Activated T-cell treated with anti-CD3 and anti-CD28 coated beads, Interleukin-2, amount 50 U/mL, for 48 hours (primary cell): ENCODE data around the gene NKAIN4.

Source experiments
- DNase-seq, 2 experiments: peaks; one replicate each; pipeline ENCODE4 v3.0.0-alpha.2; 2020

NKAIN4 gene

DNA sequence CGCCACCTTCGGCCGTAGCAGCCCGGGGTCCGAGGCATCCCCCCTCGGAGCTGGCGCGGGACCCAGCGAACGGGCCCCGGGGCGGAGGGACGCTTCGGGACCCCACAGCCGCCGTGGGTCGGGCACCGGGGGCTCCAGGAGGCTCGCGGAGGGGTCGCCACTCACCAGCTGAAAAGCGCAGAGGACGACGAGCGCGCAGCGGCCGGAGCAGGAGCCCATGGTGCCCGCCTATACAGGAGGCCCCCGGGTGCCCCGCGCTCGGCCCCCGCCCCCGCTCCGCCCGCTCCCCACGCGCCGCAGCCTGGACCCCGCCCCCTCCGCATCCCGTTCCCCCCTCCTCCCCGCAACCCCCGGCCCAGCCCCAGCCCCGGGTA lies at the start of gene NKAIN4:
NKAIN4 (minus strand) TSS at position 232 of the 374 bp plus-strand sequence; CDS start at position 219, 13 bp downstream.
- DNase-seq, result no peak

GRCh38 chr20:63303095-63303666 lies 48.9 kb upstream of the NKAIN4 start:
- DNase-seq, result no peak

- no peak for DNase-seq
Measured at GRCh38 chr20:63301671-63302070, 47.4 kb upstream of the NKAIN4 start.

DNA sequence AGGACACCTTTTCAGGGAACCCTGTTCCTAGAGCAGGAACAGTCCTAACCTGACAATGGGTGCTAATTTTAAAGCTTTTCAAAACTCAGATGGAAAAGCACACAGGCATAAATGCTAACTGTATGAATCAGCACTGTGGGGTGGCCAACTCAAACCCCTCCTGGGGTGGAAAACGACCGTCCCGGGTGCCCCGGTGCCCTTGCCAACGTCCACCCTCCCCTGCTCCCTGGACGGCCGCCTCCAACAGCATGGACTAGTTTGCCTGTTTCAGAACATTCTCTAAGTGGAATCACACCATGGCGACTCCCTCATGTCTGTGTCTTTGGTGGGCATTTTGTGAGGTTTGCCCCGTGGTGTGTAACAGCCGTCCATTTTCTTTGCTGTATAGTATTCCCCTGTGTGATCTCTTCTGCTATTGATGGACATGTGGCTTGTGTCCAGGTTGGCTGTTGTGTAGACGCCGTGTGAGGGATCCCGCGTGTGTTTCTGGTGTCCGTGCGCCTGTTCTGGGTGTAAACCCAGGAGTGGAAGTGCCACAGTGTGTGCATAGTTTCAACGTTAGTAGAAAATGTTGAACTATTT lies 44.6 kb upstream of the NKAIN4 start:
- DNase-seq, result no peak

GRCh38 chr20:63297796-63298572 lies 43.7 kb upstream of the NKAIN4 start:
- DNase-seq, result no peak

DNA sequence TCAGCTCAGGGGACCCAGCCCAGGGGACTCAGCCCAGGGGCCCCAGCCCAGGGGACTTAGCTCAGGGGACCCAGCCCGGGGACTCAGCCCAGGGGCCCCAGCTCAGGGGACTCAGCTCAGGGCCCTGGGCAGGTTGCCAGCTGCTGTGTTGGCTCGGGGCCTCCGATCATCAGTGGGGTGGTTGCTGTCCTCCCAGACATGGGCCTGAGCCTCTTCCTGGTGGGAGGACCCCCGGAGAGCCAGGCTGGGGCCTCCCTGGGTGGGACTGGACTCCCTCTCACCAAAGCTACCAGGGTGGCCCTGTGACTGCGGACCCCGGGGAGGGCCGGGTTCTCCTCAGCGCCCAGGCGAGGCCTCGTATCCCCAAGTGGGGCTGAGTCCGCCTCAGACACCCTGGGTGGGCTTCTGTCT lies 43.1 kb upstream of the NKAIN4 start:
- DNase-seq, result no peak

DNA sequence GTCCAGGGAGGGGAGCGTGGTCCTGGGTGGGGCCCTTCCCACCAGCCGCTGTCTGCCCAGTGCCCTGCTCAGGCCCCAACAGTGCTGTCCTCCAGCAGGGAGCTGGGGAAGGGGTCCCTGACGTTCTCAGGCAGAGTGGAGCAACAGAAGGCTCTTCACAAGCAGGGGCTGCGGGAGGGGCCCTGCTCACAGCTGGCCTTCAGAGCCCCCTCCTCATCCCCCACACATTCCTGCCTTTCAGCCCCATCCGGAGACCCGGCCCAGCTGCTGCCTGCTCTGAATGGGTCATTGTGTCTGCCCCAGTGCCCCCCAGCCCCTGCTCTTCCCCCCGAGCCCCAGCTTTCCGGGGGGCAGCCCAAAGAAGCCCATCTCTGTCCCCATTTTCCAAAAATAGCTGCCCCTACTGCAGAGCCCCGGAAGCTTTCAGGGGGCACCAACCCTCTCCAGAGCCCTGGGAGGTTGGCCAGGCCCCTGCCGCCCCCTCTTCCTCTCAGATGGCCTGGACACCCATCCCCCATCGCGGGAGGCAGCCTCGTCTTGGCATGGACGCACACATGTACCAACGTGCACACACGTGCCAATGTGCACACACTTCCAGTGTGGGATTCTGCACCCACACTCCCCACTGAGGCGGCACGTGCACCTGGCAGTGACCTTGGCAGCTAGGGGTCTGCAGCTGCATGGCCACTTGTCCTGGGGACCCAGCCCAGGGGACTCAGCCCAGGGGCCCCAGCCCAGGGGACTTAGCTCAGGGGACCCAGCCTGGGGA lies 42.5 kb upstream of the NKAIN4 start:
- no peak for DNase-seq

DNA sequence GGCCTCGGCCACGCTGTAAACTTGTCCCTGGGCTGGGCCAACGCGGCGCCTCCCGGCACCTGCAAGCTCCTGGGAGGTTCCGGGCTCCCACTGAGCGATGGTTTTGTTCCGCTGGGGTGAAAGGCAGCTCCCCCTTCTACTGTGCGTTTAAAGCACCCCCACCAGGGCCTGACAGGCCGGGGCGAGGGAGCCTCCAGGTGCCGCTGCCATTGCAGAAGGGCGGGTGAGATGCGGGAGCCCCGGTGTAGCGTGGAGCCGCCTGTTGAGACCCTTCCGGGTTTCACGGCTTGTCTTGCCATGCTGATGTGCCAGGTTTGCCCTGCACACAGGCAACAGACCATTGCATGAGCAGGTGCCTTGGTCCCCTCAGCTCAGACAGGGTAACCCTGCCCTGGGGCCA lies 41.6 kb upstream of the NKAIN4 start:
- DNase-seq, result no peak

- DNase-seq, result peak in 1 of 2 experiments; percentile 35
Measured at GRCh38 chr20:63295422-63295821, 41.2 kb upstream of the NKAIN4 start.

GRCh38 chr20:63295018-63295417 lies 40.8 kb upstream of the NKAIN4 start:
- DNase-seq, result no peak

- no peak for DNase-seq
Measured at GRCh38 chr20:63294536-63294900, 40.3 kb upstream of the NKAIN4 start.

GRCh38 chr20:63293871-63294535 lies 39.7 kb upstream of the NKAIN4 start:
- DNase-seq, result no peak

DNA sequence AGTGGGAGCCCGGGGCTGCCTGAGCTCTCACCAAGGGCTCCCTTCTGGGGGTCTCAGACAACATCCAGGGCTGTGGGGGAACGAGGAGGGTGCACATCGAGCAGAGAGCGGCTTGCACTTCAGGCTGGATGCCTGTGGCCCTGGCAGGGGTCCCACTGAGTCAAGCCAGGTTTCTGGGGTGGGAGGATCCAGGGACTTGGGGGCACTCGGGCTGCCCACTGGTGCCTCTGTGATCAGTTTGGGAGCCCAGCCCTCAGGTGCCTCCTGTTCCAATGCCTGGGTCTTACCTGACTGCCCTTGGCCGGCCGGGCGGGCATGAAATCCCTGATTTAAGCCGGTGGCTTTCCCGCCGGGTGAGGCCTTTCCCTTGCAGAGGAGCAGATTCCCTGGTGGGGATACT lies 39.2 kb upstream of the NKAIN4 start:
- no peak for DNase-seq

DNA sequence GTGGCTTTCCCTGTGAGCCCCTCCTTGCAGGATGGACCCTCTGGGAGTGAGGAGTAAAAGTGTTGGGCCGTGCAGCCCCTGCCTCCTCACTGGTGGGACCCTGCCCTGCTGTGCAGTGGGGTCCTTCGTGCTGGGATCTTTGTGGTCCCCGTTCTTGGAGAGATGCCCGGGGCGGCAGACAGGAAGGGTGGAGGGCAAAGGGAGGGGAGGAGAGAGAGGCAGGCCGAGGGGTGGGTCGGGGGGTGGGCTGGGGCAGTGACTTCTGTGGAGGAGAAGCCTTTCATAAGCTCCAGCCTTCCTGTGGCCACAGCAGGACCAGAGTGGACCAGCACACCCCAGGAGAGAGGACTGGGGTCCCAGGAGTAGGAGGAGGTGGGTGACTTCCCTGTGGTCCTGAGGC lies 38.6 kb upstream of the NKAIN4 start, which contains the start of gene COL20A1:
COL20A1 (plus strand) TSS at position 283 of the 400 bp plus-strand sequence. CDS start 1,922 bp downstream, outside the sequence.
- DNase-seq, result no peak

- DNase-seq, result no peak
Measured at GRCh38 chr20:63292292-63292701, 38.0 kb upstream of the NKAIN4 start.

DNA sequence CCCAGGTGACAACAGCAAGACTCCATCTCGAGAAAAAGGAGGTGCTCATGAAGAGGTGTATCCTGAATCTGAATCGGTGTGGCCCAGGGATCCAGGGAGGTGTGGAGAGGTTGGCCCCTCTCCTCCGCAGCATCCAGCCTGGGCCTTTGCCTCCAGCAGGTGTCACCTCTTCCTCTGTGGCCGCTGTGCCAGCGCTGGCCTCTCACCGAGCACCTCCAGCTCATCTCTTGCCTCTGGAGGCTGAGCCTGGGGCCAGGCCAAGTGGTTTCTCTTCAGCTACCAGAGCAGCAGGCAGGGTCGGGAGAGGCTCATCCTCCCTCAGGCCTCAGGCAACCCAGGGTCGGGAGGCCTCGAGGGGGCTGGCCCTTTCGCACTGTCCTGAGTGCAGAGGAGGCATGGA lies 37.5 kb upstream of the NKAIN4 start:
- no peak for DNase-seq

GRCh38 chr20:63290677-63291472 lies 36.6 kb upstream of the NKAIN4 start:
- peak; percentile 83 to 87 for DNase-seq

GRCh38 chr20:63290136-63290676 lies 35.9 kb upstream of the NKAIN4 start:
- no peak for DNase-seq

- DNase-seq, result no peak
Measured at GRCh38 chr20:63289311-63290135, 35.3 kb upstream of the NKAIN4 start.

- DNase-seq, result no peak
Measured at GRCh38 chr20:63288581-63289251, 34.5 kb upstream of the NKAIN4 start.
